Caki2 (cell line): ENCODE measurements around the gene DCAF16. TPM values are rescaled to one million over a fixed set of nuclear protein-coding genes. Genes with fewer than 3 reads are reported as not detected.
"Not testable (repeated sequence)": the region's sequence is repeated elsewhere in the genome, so short reads cannot be mapped to it uniquely, and the experiment has no call there.

ENCODE experiments used
- DNase-seq: peaks from one replicate; pipeline ENCODE4 v3.0.0-alpha.2; 2015; ENCODE audit warnings: low read depth
- in situ Hi-C: cut with HindIII; loops from 2 replicates; pipeline ENCODE4 v1.10.0; 2016; ENCODE audit warnings: low sequenced_read_pairs, low pct_unique_long_range_greater_than_20kb, mixed read lengths
- total RNA-seq: library from RNA; depleted of rRNA; stranded (reverse); fragments of >200 nt; shearing (Covaris generic); gene quantifications from 2 replicates; pipeline ENCODE4 v1.2.3, GENCODE V29; 2014; ENCODE audit warnings: low replicate concordance; rRNA removed

DCAF16 gene
- 11.4 and 28.7 TPM in 2 replicates for total RNA-seq

DNA sequence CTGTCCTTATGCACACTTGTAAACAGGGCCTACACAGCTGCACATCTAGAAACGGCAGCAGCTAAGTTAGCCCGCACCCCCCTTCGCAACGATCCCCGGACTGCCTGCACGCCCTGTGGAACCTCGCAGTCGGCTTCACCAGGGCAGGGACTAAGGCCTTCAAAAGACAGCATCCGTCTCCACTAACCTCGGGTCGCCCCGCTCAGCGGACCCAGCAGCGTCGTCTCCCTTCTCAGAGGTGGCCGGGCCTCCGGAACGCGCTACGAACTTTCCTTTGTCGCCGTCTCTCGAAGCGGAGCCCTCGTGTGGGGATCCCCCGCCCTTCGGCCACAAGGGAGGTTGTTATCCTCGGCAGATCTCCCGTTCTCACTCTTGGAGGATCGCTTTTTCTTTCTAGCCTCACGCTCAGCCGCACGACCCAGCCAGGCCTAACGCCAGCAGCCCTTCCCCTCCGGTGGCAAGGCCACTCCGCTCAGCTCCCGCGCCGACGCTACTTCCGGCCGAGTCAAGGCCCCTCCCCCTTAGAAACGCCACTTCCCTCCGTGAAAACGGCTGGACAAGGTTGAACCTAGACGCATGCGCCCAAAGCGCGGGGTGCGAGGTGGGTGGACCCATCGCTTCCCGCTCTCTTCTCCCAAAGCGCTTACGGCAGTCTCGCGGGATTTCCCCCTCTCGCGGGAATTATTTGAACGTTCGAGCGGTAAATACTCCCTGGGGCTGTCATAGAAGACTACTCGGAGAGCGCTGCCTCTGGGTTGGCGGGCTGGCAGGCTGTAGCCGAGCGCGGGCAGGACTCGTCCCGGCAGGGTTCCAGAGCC, at the start of gene DCAF16, which contains the start of gene NCAPG:
Gene DCAF16 (minus strand): TSS at position 498 of the 818 bp plus-strand sequence. CDS start 6,616 bp downstream, outside the sequence.
Gene NCAPG (plus strand): TSS at position 720 of the 818 bp plus-strand sequence. CDS start 99 bp downstream, outside the sequence.
- DNase-seq, result peak; percentile 99
- in situ Hi-C loops, result no loop called here

DNA sequence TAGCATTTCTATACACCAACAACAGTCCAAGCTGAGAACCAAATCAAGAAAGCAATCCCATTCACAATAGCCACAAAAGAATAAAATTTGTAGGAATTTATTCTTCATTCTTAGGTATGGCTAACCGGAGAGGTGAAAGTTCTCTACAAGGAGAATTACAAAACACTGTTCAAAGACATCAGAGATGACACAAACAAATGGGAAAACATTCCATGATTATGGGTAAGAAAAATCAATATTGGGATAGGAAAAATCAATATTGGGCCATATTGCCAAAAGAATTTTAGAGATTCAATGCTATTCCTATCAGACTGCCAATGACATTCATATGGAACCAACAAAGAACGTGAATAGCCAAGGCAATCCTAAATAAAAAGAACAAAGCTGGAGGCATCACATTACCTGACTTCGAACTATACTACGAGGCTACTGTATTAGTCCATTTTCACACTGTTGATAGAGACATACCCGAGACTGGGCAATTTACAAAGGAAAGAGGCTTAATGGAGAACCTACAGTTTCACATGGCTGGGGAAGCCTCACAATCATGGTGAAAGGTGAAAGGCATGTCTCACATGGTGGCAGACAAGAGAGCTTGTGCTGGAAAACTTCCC, 49.3 kb upstream of the DCAF16 start:
- DNase-seq, result no peak
- in situ Hi-C loops, result no loop called here

DNA sequence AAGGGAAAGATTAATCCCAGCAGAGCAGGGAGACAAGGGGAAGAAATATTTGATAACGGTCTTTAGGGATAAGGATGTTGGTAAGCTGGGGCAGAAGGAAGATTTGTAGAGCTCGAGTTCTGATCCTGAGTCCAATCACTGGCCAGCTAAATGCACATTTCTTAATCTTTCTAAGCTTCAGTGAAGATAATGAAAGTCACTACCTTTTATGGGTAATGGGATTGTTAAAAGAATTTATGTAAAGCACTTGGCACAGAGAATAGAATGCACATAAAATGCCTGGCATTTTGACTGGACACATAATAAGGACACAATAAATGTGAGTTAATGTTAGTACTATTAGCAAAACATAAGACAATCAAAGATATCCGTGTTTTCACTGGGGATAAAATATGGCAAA, 43.5 kb upstream of the DCAF16 start:
- DNase-seq, result no peak
- in situ Hi-C loops, result no loop called here

DNA sequence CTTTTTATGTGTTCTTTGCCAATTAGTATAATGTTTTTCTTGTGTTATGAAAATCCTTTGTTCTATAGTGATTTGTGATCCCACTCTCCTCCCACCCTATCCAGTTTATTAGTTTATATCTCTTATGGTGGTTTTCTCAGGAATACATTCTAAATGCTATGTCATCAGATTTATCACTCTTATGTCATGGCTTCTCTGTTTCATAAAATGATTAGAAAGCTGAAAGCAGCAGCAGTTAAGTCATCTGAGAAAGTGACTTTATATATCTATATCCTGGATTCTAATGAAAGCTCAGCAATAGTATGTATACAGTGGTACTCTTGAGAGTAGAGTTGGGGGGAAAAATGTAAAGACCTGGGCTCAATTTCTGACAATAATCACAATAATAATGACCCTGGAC, 41.4 kb upstream of the DCAF16 start:
- DNase-seq, result no peak
- in situ Hi-C loops, result no loop called here

DNA sequence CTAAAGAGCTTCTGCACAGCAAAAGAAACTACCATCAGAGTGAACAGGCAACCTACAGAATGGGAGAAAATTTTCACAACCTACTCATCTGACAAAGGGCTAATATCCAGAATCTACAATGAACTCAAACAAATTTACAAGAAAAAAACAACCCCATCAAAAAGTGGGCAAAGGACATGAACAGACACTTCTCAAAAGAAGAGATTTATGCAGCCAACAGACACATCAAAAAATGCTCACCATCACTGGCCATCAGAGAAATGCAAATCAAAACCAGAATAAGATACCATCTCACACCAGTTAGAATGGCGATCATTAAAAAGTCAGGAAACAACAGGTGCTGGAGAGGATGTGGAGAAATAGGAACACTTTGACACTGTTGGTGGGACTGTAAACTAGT, 39.7 kb upstream of the DCAF16 start:
- in situ Hi-C loops, DNase-seq: not testable (repeated sequence)

DNA sequence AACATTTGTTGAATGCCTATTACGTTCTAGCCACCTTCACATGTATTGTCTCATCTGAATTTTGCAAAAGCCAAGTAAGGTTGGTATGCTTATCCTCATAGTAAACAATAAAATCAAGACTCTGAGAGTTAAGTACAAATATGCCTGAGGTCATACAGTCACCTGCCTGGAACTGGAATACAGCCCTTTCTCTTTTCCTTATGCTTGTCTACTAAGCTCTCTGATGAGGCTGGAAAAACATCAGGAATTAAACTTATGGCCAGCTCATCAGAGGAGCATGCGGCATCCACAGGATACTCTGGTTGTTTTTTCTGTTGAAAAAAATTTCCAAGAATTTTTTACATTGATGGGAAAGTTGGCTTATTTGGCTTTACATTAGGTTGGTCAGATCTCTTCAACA, 35.7 kb upstream of the DCAF16 start:
- no peak for DNase-seq
- in situ Hi-C loops, result no loop called here

DNA sequence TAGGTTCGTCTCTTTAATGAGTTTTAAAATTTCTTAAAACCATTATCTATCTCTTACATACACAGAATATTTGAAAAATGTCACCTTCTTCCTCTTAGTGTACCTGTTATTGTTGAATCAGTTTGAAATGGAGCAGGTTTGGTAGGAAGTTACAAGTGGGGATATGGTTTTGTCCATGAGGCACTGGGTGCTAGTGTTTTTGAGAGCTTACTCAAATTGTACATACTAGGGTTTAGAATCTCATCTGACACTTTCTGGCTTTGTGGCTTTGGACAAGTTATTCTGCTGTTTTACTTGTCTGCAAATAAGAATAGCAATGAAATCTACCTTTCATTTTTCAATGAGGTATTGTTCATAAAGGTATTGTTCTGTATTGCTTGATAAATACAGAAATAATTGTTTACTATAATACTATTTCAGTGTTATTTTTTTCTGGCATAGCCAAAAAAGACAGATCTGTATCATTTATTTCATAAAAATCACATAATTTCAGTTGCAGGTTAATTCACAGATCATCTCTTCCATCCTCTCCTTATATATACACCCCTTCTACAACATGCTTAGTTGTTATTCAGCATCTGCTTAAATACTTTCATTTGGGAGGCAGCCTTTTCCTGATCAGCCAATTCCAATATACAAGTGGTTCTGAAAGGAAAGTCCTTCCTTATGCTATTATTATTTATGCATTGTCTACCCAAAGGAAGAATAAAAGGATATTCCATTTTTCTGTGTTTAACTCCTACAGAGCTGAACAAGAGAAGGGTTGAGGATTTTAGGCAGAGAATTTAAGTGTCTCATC, 13.5 kb upstream of the DCAF16 start:
- no peak for DNase-seq
- in situ Hi-C loops, result no loop called here

DNA sequence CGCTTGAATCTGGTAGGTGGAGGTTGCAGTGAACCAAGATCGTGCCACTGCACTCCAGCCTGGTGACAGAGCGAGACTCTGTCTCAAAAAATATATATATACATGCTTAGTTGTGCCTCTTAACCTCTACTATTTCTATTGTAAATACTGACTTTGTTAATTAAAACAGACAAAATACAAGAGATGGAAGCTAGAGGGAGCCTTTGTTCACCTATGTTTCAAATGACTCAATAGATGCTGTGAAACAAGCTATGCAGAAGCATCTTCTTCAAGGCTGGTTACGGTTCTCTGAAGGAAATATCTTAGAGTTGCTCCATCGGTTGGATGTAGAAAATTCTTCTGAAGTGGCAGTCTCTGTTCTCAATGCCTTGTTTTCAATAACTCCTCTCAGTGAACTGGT, 6.5 kb upstream of the DCAF16 start:
- peak; percentile 47 for DNase-seq
- in situ Hi-C loops, result no loop called here

DNA sequence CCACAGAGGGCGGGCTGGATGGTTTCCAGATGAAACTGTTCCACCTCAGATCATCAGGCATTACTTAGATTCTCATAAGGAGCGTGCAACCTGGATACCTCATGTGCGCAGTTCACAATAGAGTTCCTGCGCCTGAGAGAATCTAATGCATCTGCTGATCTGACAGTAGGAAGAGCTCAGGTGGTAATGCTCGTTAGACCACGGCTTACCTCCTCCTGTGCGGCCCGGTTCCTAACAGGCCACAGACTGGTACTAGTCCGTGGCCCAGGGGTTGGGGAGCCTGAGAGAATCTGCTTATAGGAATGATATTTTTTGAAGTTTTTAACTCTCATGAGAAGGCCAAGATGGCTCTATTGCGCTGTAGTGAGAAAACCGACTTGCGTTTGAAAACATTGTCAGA, 5.6 kb upstream of the DCAF16 start:
- in situ Hi-C loops, result no loop called here
- no peak for DNase-seq

DNA sequence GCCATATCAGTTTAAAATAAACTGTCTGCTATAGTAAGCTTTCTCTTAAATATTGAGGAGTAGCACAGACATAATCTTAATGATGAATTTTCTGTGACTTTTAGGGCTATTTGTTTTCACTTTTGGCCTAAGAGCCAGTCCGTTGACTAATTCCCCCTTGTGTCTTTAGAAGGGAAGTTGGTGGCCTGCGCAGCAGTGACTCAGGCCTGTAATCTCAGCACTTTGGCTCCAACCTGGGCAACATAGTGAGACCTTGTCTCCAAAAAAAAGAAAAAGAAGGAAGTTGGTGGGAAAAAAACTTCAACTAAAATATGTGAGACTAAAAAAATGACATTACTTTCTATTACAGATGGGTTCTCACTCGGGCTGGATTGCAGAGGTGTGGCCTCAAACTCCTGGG, 3.6 kb upstream of the DCAF16 start:
- no peak for DNase-seq
- in situ Hi-C loops, result no loop called here

DNA sequence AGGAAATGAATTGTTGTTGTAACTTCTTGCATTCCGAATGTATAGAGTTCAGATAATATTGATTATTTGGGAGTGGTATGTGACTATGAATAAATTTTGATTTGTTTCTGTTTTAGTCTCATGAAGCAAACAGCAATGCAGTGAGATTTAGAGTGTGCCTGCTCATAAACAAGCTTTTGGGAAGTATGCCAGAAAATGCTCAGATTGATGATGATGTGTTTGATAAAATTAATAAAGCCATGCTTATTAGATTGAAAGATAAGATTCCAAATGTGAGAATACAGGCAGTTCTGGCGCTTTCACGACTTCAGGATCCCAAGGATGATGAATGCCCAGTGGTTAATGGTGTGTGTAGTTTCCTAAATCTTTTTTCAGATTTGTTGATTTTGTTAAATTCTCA, 2.2 kb upstream of the DCAF16 start:
- no peak for DNase-seq
- in situ Hi-C loops, result no loop called here

DNA sequence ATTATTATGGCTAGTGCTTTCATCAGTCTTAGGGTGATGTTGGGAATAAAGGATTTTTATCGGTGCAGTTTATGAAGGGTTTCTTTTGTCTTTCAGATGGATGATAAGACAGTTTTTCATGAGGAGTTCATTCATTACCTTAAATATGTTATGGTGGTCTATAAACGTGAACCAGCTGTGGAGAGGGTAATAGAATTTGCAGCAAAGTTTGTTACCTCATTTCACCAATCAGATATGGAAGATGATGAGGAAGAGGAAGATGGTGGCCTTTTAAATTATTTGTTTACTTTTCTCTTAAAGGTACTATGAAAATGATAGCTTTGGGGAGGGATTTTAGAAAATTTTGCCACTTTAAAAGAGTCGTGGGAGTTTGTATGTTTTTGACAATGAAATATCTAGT, 1.6 kb upstream of the DCAF16 start:
- DNase-seq, result no peak
- in situ Hi-C loops, result no loop called here

DNA sequence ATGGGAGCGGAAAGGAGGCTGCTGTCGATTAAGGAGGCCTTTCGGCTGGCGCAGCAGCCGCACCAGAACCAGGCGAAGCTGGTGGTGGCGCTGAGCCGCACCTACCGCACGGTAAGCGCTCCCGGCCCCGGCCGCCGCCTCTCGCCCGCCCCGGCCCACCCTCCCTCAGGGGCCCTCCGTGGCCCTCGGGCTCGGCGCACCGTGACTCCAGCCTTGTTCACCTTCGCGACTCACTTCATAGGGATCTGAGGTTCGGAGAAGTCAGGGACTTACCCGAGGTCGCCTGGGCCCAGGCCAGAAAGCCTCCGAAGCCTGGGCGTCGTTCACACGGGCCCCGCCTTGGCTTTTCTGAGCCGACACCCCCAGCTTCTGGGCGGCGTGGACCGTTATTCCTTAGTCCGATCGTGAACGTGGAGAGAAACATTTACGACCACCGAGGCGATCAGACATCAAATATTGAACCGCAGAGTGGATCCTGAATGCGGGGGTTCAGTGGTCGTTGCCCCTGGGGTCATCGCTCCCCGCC, 584 bp upstream of the DCAF16 start:
- DNase-seq, result no peak
- in situ Hi-C loops, result no loop called here

DNA sequence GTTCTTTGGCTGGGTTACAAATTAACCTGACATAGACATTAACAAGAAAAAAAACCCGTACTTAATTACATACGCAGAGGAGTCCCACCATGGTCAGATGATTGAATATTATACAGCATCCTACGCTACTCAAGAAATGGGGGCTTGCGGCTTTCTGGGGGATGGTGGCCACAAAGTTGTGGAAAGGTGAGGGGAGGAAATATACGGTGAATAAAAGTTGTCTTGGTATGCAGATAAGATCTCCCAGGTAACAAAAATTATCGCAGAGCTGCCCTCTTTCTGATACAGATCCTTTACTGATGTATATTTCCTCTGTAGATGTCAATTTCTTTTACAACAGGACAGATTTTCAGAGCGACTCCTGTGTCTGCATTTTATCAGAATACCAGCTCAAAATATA, 890 bp downstream of the DCAF16 start:
- in situ Hi-C loops, result no loop called here
- DNase-seq, result no peak

DNA sequence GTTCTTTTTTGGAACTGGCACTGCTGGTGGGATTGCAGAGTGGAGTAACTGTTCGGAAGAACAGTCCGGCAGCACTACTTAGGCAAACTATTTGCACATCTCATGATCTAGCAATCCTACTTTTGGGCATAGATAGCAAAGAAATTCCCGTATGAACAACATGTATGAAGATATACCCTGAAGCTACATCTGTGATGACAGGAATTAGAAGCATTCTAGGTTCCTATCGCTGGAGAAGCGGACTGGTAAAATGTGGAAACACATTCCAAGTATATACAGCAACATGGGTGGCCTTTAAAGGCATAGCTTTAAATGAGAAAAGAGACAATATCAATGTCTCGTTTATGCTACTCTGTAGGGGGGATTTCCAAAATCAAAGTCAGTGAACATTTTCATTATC, 3.1 kb downstream of the DCAF16 start:
- no peak for DNase-seq
- in situ Hi-C loops, result no loop called here

DNA sequence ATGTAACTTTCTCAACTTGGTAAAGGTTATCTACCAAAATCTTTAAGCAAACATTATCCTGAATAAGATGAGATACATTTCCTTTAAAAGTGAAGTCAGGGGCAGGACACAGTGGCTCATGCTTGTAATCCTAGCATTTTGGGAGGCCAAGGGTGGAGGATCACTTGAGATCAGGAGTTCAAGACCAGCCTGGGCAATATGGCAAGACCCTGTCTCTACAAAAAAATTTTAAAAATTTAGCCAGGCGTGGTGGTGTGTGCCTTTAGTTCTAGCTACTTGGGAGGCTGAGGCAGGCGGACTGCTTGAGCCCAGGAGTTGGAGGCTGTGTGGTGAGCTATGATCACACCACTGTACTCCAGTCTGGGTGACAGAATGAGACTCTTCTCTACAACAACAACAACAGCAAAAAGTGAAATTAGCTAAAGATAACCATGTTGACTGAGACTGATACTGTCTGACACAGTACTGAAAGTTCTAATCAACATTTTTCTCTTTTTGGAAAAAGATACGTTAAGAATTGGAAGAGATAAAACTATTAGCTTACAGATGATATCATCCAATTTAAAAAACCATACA, 4.9 kb downstream of the DCAF16 start:
- in situ Hi-C loops, result no loop called here
- DNase-seq, result no peak

DNA sequence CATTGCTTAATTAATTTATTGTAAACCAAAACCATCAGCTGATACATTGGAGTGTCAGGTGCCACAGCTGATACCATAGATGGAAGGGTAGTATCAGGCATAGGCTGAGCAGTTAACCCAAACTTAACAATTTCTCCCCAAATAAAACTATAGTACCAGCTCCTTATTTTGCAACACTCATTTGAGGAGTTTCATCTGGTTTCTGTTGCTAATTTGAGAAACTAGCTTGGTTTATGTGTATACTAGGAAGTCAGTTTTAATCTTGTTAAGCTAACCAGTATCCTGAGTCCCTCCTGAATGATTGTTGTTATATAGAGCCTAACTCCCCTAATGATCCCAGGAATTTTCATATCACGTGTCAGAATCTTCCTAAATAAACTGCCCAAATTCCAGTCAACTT, 12.7 kb downstream of the DCAF16 start:
- in situ Hi-C loops, result no loop called here
- DNase-seq, result no peak

DNA sequence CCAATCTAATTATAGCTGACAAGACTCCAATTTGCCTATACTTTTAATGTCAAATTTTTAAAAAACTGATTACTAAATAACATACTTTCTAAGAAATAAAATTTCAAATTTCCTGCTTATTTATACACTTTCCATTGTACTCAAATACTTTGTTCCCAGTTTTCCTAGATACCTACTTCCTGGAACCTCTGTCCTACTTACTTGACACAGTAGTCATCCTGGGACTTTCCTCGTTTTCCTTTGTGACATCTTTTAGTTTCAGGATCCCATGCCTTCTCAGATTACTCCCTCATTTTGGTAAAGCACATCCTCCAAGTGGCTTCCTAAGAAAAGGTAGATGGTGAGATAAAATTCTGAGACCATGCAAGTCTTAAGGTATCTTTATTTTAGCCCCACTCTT, 15.8 kb downstream of the DCAF16 start:
- no peak for DNase-seq
- in situ Hi-C loops, result no loop called here
